ENCODE results near the gene XAGE2. TPM values are rescaled to one million over a fixed set of nuclear protein-coding genes. Genes with fewer than 3 reads are reported as not detected.

Gene XAGE2
- total RNA-seq, 2 donors from 2014 or later = not detected

GRCh38 chrX:52410439-52411394 is 41.9 kb downstream of the XAGE2 start:
- no peaks in the 10 kb centered on the region for H3K9me3 ChIP-seq
- no peak overlapping the region for H3K9ac ChIP-seq (ENCODE audit: low read depth in 2 of 2, low read length in 2 of 2)
- H3K27me3 ChIP-seq = no peaks in the 10 kb centered on the region
- H3K27ac ChIP-seq = no peak overlapping the region
- intact Hi-C loops (cut with DNase I) = no loop called here
- no peak for TF ChIP-seq CTCF (IDR thresholded peaks at IDR 0.05)
- no peak for DNase-seq
- H3K4me3 ChIP-seq = no peak overlapping the region
- no peaks in the 10 kb centered on the region for H3K4me1 ChIP-seq
- H3K36me3 ChIP-seq = no peaks in the 10 kb centered on the region

- H3K9me3 ChIP-seq = no peaks in the 10 kb centered on the region
- intact Hi-C loops (cut with DNase I) = no loop called here
- H3K27ac ChIP-seq = no peak overlapping the region
- no peaks in the 10 kb centered on the region for H3K27me3 ChIP-seq
- no peak for DNase-seq
- TF ChIP-seq CTCF (IDR thresholded peaks at IDR 0.05) = no peak
- H3K36me3 ChIP-seq = no peaks in the 10 kb centered on the region
- no peak overlapping the region for H3K9ac ChIP-seq (ENCODE audit: low read depth in 2 of 2, low read length in 2 of 2)
- H3K4me1 ChIP-seq = no peaks in the 10 kb centered on the region
- H3K4me3 ChIP-seq = no peak overlapping the region
Observed at GRCh38 chrX:52415304-52415703, 46.5 kb downstream of the XAGE2 start.

GRCh38 chrX:52416816-52417215 is 48.0 kb downstream of the XAGE2 start:
- no peak for DNase-seq
- no peak for TF ChIP-seq CTCF (IDR thresholded peaks at IDR 0.05)
- H3K36me3 ChIP-seq = no peaks in the 10 kb centered on the region
- no peaks in the 10 kb centered on the region for H3K4me1 ChIP-seq
- no peak overlapping the region for H3K4me3 ChIP-seq
- intact Hi-C loops (cut with DNase I) = no loop called here
- H3K27ac ChIP-seq = no peak overlapping the region
- H3K27me3 ChIP-seq = no peaks in the 10 kb centered on the region
- no peak overlapping the region for H3K9ac ChIP-seq (ENCODE audit: low read depth in 2 of 2, low read length in 2 of 2)
- no peaks in the 10 kb centered on the region for H3K9me3 ChIP-seq

GRCh38 chrX:52420824-52421443 is 52.1 kb downstream of the XAGE2 start:
- intact Hi-C loops (cut with DNase I) = no loop called here
- no peaks in the 10 kb centered on the region for H3K9me3 ChIP-seq
- H3K27ac ChIP-seq = no peak overlapping the region
- no peak overlapping the region for H3K4me3 ChIP-seq
- no peak for DNase-seq
- H3K27me3 ChIP-seq = no peaks in the 10 kb centered on the region
- H3K36me3 ChIP-seq = no peaks in the 10 kb centered on the region
- no peaks in the 10 kb centered on the region for H3K4me1 ChIP-seq
- TF ChIP-seq CTCF (IDR thresholded peaks at IDR 0.05) = no peak
- H3K9ac ChIP-seq (ENCODE audit: low read depth in 2 of 2, low read length in 2 of 2) = no peak overlapping the region

GRCh38 chrX:52422884-52423283 is 54.1 kb downstream of the XAGE2 start:
- intact Hi-C loops (cut with DNase I) = no loop called here
- no peak for TF ChIP-seq CTCF (IDR thresholded peaks at IDR 0.05)
- Histone ChIP-seq H3K36me3 (no peaks in the 10 kb centered on the region), H3K4me3 (no peak overlapping the region), H3K27ac (no peak overlapping the region), H3K27me3 (no peaks in the 10 kb centered on the region), H3K4me1 (no peaks in the 10 kb centered on the region), H3K9ac (ENCODE audit: low read depth in 2 of 2, low read length in 2 of 2) (no peak overlapping the region), H3K9me3 (no peaks in the 10 kb centered on the region)
- no peak for DNase-seq

Measured in colonic mucosa (tissue), 4 donors.